HG03103 (cell line): Measurements from ENCODE around the gene BAIAP2L1.
A peak's percentile ranks its signal among the peaks of the same experiment; 100 is the strongest.
"Not testable (repeated sequence)": the region's sequence is repeated elsewhere in the genome, so short reads cannot be mapped to it uniquely, and the experiment has no call there.

Experiments used
- ATAC-seq: cut with Tn5 transposase; IDR thresholded peaks from one replicate; pipeline ENCODE4 v1.9.1; 2021; ENCODE audit warnings: low read depth; ENCODE audit not compliant: unreplicated experiment

BAIAP2L1 gene, protein sequence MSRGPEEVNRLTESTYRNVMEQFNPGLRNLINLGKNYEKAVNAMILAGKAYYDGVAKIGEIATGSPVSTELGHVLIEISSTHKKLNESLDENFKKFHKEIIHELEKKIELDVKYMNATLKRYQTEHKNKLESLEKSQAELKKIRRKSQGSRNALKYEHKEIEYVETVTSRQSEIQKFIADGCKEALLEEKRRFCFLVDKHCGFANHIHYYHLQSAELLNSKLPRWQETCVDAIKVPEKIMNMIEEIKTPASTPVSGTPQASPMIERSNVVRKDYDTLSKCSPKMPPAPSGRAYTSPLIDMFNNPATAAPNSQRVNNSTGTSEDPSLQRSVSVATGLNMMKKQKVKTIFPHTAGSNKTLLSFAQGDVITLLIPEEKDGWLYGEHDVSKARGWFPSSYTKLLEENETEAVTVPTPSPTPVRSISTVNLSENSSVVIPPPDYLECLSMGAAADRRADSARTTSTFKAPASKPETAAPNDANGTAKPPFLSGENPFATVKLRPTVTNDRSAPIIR

DNA sequence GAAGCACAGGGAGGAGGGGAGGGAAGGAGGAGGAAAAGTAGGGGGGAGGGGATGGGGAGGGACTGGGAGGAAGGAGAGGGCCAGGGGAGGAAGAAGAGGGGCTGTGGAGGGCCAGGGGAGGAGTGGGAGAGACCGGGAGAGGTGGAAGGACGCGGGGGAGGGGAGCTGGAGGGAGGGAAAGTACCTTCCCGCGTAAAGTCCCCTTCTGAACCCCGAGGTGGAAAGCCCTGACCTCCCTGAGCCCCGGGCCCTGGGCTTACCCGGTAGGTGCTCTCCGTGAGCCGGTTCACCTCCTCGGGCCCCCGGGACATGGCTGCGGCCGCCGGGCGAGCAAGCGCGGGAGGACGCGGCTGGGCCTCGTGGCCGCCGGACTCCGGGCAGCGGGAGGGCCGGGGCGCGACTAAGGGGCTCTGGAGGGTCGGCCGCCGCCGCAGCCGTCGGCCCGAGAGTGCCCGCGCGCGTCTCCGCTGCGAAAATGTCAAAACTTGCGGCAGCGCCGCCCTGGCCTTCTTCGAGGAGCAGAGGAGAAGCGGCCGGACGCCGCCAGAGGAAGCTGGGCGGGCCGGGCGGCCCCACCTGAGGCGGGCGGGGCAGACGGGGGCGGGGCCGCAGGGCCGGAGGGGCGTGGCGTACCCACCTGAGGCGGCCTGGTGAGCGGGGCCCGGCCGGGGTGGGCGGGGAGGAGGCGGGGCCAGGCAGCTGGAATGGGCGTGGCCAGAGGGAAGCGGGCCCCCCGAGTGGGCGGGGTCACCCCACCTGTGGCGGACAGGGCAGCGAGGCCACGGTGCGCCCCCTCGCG lies at the start of gene BAIAP2L1:
Gene BAIAP2L1, minus strand, starts transcription at position 549 of the 799 bp plus-strand sequence. Its CDS starts 238 bp downstream, at position 311.
- peak; percentile 81 for ATAC-seq

GRCh38 chr7:98448766-98449165 lies 47.9 kb upstream of the BAIAP2L1 start:
- no peak for ATAC-seq

DNA sequence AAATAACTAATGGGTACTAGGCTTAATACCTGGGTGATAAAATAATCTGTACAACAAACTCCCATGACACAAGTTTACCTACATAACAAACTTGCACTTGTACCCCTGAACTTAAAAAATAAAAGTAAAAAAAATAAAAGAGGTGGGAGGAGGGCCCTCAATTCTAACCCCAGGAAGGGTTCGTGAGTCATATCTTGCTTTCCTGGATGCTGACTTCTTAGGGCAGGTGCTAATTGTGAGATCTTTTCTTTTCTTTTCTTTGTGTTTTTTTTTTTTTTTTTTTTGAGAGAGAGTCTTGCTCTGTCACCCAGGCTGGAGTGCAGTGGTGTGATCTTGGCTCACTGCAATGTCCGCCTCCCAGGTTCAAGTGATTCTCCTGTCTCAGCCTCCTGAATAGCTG lies 40.1 kb upstream of the BAIAP2L1 start:
- ATAC-seq: not testable (repeated sequence)

- no peak for ATAC-seq
These were observed 38.6 kb upstream of the BAIAP2L1 start for GRCh38 chr7:98439484-98439883.

DNA sequence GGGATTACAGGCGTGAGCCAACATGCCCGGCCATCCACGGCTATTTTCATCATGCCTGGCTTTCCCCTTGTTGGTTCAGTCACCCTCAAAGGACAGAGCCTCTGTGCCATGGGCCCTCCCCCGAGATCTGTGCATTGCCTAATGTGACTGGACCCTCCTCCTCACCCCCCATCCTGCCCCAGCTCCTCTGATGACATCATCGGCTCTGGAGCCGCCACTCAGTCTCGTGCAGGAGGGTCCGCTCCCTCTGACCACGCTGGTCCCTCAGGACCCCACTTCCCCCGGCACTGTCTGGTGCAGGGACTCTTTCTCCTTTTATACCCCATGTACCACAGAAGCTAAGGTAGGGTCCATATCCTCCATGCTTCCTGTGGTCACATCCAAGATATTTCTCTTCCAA lies 33.2 kb upstream of the BAIAP2L1 start:
- no peak for ATAC-seq

DNA sequence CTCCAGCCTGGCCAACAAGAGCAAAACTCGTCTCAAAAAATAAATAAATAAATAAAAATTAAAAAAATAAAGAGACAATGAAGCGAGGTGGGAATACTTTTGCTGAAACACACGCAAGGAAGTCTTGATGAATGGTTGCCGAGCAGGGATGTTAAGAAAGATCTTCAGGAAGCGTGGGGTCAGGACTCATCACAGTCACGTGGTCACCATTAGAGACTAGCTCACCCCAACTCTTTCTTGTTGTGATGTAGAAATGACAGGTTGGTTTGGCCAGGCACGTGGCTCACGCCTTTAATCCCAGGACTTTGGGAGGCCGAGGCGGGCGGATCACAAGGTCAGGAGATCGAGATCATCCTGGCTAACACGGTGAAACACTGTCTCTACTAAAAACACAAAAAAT lies 28.9 kb upstream of the BAIAP2L1 start:
- ATAC-seq: no peak

DNA sequence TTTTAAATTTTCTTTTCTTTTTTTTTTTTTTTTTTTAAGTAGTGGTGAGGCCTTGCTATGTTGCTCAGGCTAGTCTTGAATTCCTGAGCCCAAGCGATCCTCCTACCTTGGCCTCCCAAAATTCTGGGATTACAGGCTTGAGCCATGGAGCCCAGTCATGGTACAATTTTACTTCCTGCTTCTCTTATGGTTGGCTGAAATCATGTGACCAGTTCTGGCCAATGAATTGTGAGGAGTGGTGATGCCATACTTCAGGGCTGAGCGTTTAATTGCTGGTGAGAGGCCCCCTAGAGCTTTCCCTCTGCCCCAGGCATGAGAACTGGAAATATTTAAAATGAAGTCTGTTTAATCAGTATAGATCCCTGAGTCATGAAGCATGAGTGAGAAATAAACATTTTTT lies 22.2 kb upstream of the BAIAP2L1 start:
- no peak for ATAC-seq

DNA sequence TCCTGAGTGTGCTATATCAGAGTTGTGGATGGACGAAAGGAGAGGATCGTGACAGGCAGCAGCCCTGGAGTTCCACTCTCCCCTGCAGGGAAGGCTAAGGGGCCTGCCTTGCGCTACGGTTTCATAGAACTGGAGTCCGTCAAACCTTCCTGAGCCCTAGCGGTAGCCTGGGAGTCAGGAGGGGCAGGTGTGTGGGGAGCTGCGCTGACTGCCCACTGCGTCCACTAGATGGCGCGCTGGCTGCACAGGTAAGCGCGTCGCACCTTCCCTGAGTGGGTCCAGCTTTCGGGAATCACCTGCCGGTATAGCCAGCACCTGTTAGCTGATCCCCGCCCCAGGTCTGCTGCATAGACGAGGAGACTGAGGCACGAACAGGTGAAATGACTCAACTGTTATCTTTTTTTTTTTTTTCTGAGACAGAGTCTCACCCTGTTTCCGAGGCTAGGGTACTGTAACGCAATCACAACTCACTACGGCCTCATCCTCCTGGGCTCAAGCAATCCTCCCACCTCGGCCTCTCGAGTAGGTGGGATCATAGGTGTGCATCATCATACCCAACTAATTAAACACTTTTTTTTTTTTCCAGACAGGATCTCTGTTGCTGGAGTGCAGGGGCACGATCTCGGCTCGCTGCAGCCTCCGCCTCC lies 20.2 kb upstream of the BAIAP2L1 start:
- ATAC-seq: no peak

DNA sequence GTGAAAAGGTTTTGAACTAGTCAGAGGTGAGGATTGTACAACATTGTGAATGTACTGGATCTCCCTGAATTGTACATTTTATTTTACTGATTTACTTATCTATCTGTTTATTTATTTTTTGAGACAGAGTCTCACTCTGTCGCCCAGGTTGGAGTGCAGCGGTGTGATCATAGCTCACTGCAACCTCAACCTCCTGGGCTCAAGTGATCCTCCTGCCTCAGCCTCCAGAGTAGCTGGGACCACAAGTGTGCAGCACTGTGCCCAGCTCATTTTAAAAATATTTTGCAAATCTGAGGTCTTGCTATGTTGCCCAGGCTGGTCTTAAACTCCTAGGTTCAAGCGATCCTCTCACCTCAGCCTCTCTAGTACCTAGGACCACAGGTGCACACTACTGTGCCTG lies 19.1 kb upstream of the BAIAP2L1 start:
- not testable (repeated sequence) for ATAC-seq

DNA sequence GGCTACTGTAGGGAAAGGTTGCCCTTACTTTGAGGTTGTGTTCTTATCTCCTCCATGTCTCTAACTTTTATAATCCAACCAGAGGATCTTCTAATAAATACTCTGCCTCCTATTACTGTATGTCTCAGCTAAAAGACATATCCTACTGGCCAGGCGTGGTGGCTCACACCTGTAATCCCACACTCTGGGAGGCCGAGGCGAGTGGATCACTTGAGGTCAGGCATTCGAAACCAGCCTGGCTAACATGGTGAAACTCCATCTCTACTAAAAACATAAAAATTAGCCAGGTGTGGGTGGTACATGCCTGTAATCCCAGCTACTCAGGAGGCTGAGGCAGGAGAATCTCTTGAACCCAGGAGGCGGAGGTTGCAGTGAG lies 18.4 kb upstream of the BAIAP2L1 start:
- not testable (repeated sequence) for ATAC-seq

DNA sequence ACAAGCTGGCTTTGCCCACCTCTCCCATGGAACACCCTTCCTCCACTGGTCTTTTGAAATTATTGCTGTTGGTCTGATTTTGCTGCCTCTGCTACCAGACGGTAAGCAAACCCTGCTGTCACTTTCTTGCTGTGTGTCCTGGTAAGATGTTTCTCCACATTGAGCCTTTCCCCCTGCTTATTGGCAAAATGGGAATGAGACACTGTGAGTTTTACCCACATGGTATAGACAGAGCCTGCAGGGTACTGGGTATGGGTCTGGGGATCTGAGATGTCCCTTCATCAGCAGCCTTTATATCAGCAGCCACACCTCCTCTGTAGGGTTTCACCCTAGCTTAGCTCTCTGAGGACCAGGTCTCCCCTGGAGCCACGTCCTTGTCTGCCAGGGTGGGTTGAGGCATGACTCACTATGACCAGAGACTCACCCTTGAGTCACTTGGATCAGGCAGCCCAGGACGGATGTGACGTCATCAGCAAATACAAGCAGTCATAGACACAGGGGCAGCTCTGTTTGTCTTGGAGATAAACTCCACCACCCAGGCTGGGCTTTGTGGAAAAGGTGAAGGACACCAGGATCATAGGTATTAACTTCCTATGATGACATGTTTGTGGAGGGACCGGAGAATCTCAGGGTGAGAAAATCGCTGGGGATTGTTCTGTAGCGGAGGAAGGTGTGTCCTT lies 17.9 kb upstream of the BAIAP2L1 start:
- no peak for ATAC-seq

- ATAC-seq: no peak
These were observed 17.4 kb upstream of the BAIAP2L1 start for GRCh38 chr7:98418271-98418635.

DNA sequence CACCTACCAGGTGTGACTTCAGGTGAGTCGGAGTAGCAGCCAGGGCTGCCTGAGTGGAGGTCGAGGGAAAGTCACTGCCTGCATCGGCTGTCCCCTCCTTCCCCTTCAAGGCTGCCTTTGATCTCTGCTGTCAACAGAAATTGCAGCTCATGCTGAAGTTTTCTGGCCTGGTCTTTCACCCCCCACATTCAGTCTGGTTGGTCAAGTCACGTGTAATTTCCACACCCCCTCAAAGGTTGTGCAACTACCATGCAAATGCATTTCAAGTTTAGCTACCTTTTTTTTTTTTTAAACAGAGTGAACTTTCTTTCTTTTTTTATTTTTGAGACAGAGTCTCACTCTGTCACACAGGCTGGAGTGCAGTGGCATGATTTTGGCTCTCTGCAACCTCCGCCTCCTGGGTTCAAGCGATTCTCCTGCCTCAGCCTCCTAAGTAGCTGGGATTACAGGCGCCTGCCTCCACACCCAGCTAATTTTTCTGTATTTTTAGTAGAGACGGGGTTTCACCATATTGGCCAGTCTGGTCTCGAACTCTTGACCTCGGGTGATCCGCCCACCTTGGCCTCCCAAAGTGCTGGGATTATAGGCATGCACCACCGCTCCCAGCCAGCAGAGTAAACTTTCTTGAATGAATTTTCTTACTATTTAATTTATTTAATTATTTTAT lies 16.8 kb upstream of the BAIAP2L1 start:
- not testable (repeated sequence) for ATAC-seq

GRCh38 chr7:98414205-98414900 lies 13.5 kb upstream of the BAIAP2L1 start:
- no peak for ATAC-seq

- not testable (repeated sequence) for ATAC-seq
These were observed 12.8 kb upstream of the BAIAP2L1 start for GRCh38 chr7:98413655-98414054.

DNA sequence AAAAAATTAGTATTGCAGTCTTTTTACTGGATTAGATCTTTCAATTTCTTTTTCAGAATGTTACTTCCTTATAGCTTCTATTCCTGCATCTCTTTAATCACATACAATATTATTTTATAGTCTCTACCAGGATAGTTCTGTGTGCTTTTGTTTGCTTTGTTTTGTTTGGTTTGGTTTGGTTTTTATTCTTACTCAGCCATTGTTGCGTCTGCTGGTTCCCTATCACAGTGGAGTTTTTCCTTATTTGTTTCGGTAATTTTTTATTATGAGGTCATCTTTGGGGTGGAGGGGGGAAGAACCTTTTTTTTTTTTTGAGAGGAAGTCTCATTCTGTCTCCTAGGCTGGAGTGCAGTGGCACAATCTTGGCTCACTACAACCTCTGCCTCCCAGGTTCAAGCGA lies 9.0 kb upstream of the BAIAP2L1 start:
- ATAC-seq: no peak

DNA sequence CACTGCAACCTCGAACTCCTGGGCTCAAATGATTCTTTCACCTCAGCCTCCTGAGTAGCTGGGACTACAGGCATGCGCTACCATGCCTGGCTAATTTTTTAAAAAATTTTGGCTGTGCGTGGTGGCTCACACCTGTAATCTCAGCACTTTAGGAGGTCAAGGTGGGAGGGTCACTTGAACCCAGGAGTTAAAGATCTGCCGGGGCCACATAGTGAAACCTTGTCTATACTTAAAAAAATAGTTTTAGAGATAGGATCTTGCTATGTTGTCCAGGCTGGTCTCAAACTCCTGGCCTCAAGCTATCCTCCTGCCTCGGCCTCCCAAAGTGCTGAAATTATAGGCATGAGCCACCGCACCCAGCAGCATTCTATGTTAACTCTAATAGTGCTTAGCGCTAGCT lies 7.3 kb upstream of the BAIAP2L1 start:
- not testable (repeated sequence) for ATAC-seq

DNA sequence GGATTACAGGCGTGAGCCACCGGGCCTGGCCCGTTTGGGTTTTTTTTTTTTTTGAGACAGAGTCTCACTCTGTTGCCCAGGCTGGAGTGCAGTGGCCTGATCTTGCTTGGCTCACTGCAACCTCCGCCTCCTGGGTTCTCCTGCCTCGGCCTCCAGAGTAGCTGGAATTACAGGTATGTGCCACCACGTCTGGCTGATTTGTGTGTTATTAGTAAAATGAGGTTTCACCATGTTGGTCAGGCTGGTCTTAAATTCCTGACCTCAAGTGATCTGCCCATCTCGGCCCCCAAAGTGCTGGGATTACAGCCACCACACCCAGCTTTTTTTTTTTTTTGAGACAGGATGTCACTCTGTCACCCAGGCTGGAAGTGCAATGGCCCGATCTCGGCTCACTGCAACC lies 5.9 kb upstream of the BAIAP2L1 start:
- no peak for ATAC-seq

DNA sequence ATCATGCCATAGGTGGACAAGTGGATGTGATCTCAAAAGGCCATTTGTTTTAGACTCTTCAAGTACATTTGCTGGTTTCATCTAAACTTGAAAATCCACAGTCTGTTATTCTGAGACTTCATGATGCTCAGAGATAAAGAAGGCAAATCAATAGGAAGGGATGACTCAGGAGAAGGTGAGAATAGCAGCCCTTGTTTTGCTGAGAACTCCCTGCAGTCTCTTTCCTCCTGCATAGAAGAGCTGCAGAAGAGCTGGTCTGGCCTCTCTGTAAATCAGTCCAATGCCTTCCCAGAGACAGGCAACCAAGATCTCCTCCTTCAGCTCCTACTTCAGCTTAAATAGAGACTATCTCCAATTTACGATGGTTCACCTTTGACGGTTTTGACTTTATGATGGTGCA lies 4.0 kb upstream of the BAIAP2L1 start:
- ATAC-seq: no peak
